ENCODE results near the gene CMYA5.

Gene CMYA5

GRCh38 chr5:79728396-79728795, 38.8 kb downstream of the CMYA5 start:
- H3K9me3 ChIP-seq (ENCODE audit: insufficient read depth, low read depth, low read length), result no peaks in the 10 kb centered on the region
- no peak overlapping the region for H2AFZ ChIP-seq (ENCODE audit: low read length)
- H3K4me3 ChIP-seq (ENCODE audit: low read length, poor library complexity, severe bottlenecking), result no peak overlapping the region
- H3K4me2 ChIP-seq (ENCODE audit: low read depth, low read length, poor library complexity, severe bottlenecking), result no peak overlapping the region
- H3K9ac ChIP-seq (ENCODE audit: low read depth, low read length, poor library complexity, severe bottlenecking), result no peak overlapping the region
- H3F3A ChIP-seq (ENCODE audit: low read depth), result no peaks in the 10 kb centered on the region
- H3K4me1 ChIP-seq (ENCODE audit: insufficient read depth, low read length, poor library complexity, severe bottlenecking), result peaks cover 6% of the 10 kb centered on the region
- no peaks in the 10 kb centered on the region for H3K36me3 ChIP-seq (ENCODE audit: insufficient read depth, low read length)
- no peak for TF ChIP-seq EZH2phosphoT487 (IDR thresholded peaks at IDR 0.05; ENCODE audit: borderline replicate concordance)
- TF ChIP-seq CTCF (conservative IDR thresholded peaks at IDR 0.05; ENCODE audit: low read length), result no peak
- peaks cover 42% of the 10 kb centered on the region for H3K27me3 ChIP-seq (ENCODE audit: insufficient read depth, low read length, poor library complexity, severe bottlenecking)
- H3K79me2 ChIP-seq (ENCODE audit: insufficient read depth, low read length), result no peaks in the 10 kb centered on the region
- no peaks in the 10 kb centered on the region for H3K9me2 ChIP-seq (replicated peaks; ENCODE audit: low read depth, low read length)
- no peaks in the 10 kb centered on the region for H4K20me1 ChIP-seq (ENCODE audit: insufficient read depth, low read length, poor library complexity, severe bottlenecking)

GRCh38 chr5:79729679-79730078, 40.0 kb downstream of the CMYA5 start:
- no peak overlapping the region for H2AFZ ChIP-seq (ENCODE audit: low read length)
- H4K20me1 ChIP-seq (ENCODE audit: insufficient read depth, low read length, poor library complexity, severe bottlenecking), result no peaks in the 10 kb centered on the region
- H3K4me2 ChIP-seq (ENCODE audit: low read depth, low read length, poor library complexity, severe bottlenecking), result no peak overlapping the region
- TF ChIP-seq EZH2phosphoT487 (IDR thresholded peaks at IDR 0.05; ENCODE audit: borderline replicate concordance) (no peak), CTCF (conservative IDR thresholded peaks at IDR 0.05; ENCODE audit: low read length) (no peak)
- peaks cover 6% of the 10 kb centered on the region for H3K4me1 ChIP-seq (ENCODE audit: insufficient read depth, low read length, poor library complexity, severe bottlenecking)
- H3K4me3 ChIP-seq (ENCODE audit: low read length, poor library complexity, severe bottlenecking), result no peak overlapping the region
- H3K9me3 ChIP-seq (ENCODE audit: insufficient read depth, low read depth, low read length), result no peaks in the 10 kb centered on the region
- H3K9ac ChIP-seq (ENCODE audit: low read depth, low read length, poor library complexity, severe bottlenecking), result no peak overlapping the region
- no peaks in the 10 kb centered on the region for H3K9me2 ChIP-seq (replicated peaks; ENCODE audit: low read depth, low read length)
- no peaks in the 10 kb centered on the region for H3K36me3 ChIP-seq (ENCODE audit: insufficient read depth, low read length)
- no peaks in the 10 kb centered on the region for H3K79me2 ChIP-seq (ENCODE audit: insufficient read depth, low read length)
- H3K27me3 ChIP-seq (ENCODE audit: insufficient read depth, low read length, poor library complexity, severe bottlenecking), result peaks cover 55% of the 10 kb centered on the region
- H3F3A ChIP-seq (ENCODE audit: low read depth), result no peaks in the 10 kb centered on the region

GRCh38 chr5:79730564-79730963, 40.9 kb downstream of the CMYA5 start:
- Histone ChIP-seq H3K27me3 (ENCODE audit: insufficient read depth, low read length, poor library complexity, severe bottlenecking) (peaks cover 64% of the 10 kb centered on the region), H3K4me1 (ENCODE audit: insufficient read depth, low read length, poor library complexity, severe bottlenecking) (peaks cover 6% of the 10 kb centered on the region), H3K9me3 (ENCODE audit: insufficient read depth, low read depth, low read length) (no peaks in the 10 kb centered on the region), H3K36me3 (ENCODE audit: insufficient read depth, low read length) (no peaks in the 10 kb centered on the region), H3F3A (ENCODE audit: low read depth) (no peaks in the 10 kb centered on the region), H3K9ac (ENCODE audit: low read depth, low read length, poor library complexity, severe bottlenecking) (no peak overlapping the region), H3K9me2 (replicated peaks; ENCODE audit: low read depth, low read length) (no peaks in the 10 kb centered on the region), H3K4me3 (ENCODE audit: low read length, poor library complexity, severe bottlenecking) (no peak overlapping the region), H3K4me2 (ENCODE audit: low read depth, low read length, poor library complexity, severe bottlenecking) (no peak overlapping the region), H4K20me1 (ENCODE audit: insufficient read depth, low read length, poor library complexity, severe bottlenecking) (no peaks in the 10 kb centered on the region), H3K79me2 (ENCODE audit: insufficient read depth, low read length) (no peaks in the 10 kb centered on the region), H2AFZ (ENCODE audit: low read length) (no peak overlapping the region)
- no peak for TF ChIP-seq CTCF (conservative IDR thresholded peaks at IDR 0.05; ENCODE audit: low read length)
- no peak for TF ChIP-seq EZH2phosphoT487 (IDR thresholded peaks at IDR 0.05; ENCODE audit: borderline replicate concordance)

Measured in Loucy (cell line).